Cardiac muscle cell (in vitro differentiated cells and primary cell): Measurements from ENCODE around the gene DHX15. TPM values are rescaled to one million over a fixed set of nuclear protein-coding genes. Genes with fewer than 3 reads are reported as not detected.

Experiments used
- DNase-seq, 2 donors: peaks; one replicate each; pipeline versions ENCODE4 v3.0.0 to v3.0.0-alpha.2; 2010 to 2017; ENCODE audit warnings: low read depth in 1 of 2, low spot score in 1 of 2
- H3K27ac ChIP-seq: fragments of 200-600 bp; sonication (generic); 2 replicates; pipeline ENCODE4 v1.5.1; 2016
- H3K27me3 ChIP-seq: fragments of 200-600 bp; sonication (generic); 2 replicates; pipeline ENCODE4 v1.6.0; 2016; ENCODE audit warnings: control low read depth
- H3K36me3 ChIP-seq: fragments of 200-600 bp; sonication (generic); 2 replicates; pipeline ENCODE4 v1.5.1; 2016; ENCODE audit warnings: control low read depth
- H3K4me1 ChIP-seq: fragments of 200-600 bp; sonication (generic); 2 replicates; pipeline ENCODE4 v1.8.1; 2017; ENCODE audit warnings: low read depth, mild to moderate bottlenecking, mixed run types
- H3K4me3 ChIP-seq: fragments of 200-600 bp; sonication (generic); 2 replicates; pipeline ENCODE4 v1.5.1; 2016; ENCODE audit warnings: mild to moderate bottlenecking
- H3K9me3 ChIP-seq: fragments of 200-600 bp; sonication (generic); 2 replicates; pipeline ENCODE4 v1.5.1; 2017; ENCODE audit warnings: low read depth, mild to moderate bottlenecking, control low read depth
- CTCF ChIP-seq: IDR thresholded peaks from 2 replicates; pipeline ENCODE4 v1.5.1; 2012; ENCODE audit warnings: low read depth, mild to moderate bottlenecking, low read length
- polyA plus RNA-seq: library from polyadenylated mRNA; unstranded; fragments of >200 nt; fragmentation: Nextera tagmentation; extraction: Ambion mirVana; gene quantifications from 2 replicates; pipeline ENCODE4 v1.2.1, GENCODE V29; 2016
- total RNA-seq: library from RNA; depleted of rRNA; stranded (reverse); fragments of >200 nt; gene quantifications from 2 replicates; pipeline ENCODE4 v1.2.3, GENCODE V29; 2016

Gene DHX15
- total and polyA plus RNA-seq, 2 experiments from 2014 or later: 78.4 to 109 TPM

DNA sequence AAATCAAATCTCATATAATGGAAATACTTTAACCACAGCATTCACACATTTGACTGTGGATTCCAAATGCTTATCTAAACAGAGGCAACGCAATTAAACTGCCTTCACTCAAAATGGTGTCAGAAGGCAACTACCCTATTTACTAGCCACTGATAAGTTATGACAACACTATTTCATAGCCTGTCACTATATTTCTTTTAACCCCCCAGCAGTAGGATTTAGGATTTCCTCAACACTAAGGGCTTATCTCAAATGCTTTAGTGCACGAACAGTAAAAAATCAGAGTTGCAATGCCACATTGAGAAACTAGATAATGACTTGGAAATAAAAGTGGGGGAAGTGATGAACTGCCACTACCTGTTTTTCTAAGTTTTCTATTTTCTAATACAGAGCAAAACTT is 66.7 kb downstream of the DHX15 start:
- peaks cover 20% of the 10 kb centered on the region for H3K4me1 ChIP-seq
- H3K27me3 ChIP-seq: no peaks in the 10 kb centered on the region
- DNase-seq: no peak
- H3K4me3 ChIP-seq: no peak overlapping the region
- TF ChIP-seq CTCF: no peak
- no peaks in the 10 kb centered on the region for H3K9me3 ChIP-seq
- no peaks in the 10 kb centered on the region for H3K36me3 ChIP-seq
- H3K27ac ChIP-seq: no peak overlapping the region

- Histone ChIP-seq H3K9me3 (no peaks in the 10 kb centered on the region), H3K36me3 (no peaks in the 10 kb centered on the region), H3K27ac (no peak overlapping the region), H3K27me3 (no peaks in the 10 kb centered on the region), H3K4me1 (peaks cover 20% of the 10 kb centered on the region), H3K4me3 (no peak overlapping the region)
- no peak for TF ChIP-seq CTCF
- DNase-seq: no peak
Measured at GRCh38 chr4:24516926-24517325, 67.4 kb downstream of the DHX15 start.

- no peaks in the 10 kb centered on the region for H3K36me3 ChIP-seq
- no peak for TF ChIP-seq CTCF
- H3K27ac ChIP-seq: no peak overlapping the region
- no peaks in the 10 kb centered on the region for H3K27me3 ChIP-seq
- DNase-seq: no peak
- H3K9me3 ChIP-seq: no peaks in the 10 kb centered on the region
- H3K4me1 ChIP-seq: peaks cover 20% of the 10 kb centered on the region
- no peak overlapping the region for H3K4me3 ChIP-seq
Measured at GRCh38 chr4:24515698-24516097, 68.7 kb downstream of the DHX15 start.

- peak; percentile 25 for TF ChIP-seq CTCF
- H3K4me3 ChIP-seq: no peak overlapping the region
- H3K4me1 ChIP-seq: peaks cover 14% of the 10 kb centered on the region
- no peaks in the 10 kb centered on the region for H3K27me3 ChIP-seq
- DNase-seq: no peak
- H3K9me3 ChIP-seq: no peaks in the 10 kb centered on the region
- H3K36me3 ChIP-seq: no peaks in the 10 kb centered on the region
- H3K27ac ChIP-seq: peak overlapping the region; percentile 5
Measured at GRCh38 chr4:24514808-24515207, 69.5 kb downstream of the DHX15 start.

GRCh38 chr4:24513718-24514117 is 70.6 kb downstream of the DHX15 start:
- DNase-seq: no peak
- H3K27me3 ChIP-seq: no peaks in the 10 kb centered on the region
- no peaks in the 10 kb centered on the region for H3K9me3 ChIP-seq
- H3K4me1 ChIP-seq: peaks cover 8% of the 10 kb centered on the region
- H3K27ac ChIP-seq: no peak overlapping the region
- TF ChIP-seq CTCF: no peak
- no peak overlapping the region for H3K4me3 ChIP-seq
- no peaks in the 10 kb centered on the region for H3K36me3 ChIP-seq
